GM12801 (cell line): ENCODE measurements around the gene PARP1.

Experiments used
- CTCF ChIP-seq: IDR thresholded peaks from one replicate; pipeline ENCODE4 v1.5.1; 2011; ENCODE audit warnings: control low read depth; ENCODE audit not compliant: insufficient read length; ENCODE audit errors: extremely low read depth

The PARP1 gene

DNA sequence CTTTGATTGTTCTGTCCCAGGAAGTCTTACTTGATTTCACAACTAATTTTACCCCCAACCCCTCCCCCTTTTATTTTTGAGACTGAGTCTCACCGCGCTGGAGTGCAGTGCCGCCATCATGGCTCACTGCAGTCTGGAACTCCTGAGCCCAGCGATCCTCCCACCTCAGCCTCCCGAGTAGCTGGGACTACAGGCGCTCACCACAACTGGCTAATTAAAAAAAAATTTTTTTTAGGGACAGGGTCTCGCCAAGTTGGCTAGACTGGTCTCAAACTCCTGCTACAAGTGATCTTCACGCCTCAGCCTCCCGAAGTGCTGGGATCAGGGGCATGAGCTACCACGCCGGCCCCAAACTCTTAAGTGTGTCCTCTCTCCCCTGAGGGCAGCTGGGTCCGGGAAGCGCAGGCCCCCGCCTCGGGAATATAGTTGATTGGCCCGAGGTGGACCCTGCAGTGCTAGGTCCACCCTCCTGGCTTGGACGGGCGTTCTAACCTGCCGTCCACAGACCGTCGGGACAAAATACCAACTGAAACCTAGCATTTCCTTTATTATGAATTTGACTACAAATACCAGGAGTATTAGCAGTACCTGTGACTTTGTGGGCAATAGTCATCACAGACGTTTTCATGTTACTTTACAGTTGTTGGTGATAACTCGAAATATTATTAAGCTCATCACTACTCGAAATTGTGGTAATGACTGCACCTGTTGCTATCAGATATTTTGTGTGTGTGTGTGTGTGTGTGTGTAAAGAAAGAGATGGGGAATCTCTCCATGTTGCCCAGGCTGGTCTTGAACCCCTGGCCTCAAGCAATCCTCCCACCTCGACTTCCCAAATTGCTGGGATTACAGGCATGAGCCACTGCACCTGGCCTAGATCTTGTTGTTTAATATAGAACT is 642 bp upstream of the PARP1 start:
- no peak for TF ChIP-seq CTCF

DNA sequence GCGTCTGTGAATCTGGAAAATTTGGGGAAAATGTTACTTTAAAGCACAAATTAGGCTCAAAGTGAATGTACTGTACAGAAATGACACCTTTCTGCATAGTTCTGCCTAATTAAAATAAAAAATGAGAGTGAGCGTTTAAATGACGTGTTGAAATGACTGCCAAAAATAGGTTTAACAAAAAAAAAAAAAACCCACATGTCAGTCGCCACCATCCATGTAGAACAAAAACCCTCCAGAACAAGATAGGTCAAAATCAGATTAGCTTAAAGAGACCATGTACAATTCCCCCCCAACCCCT is 745 bp downstream of the PARP1 start:
- no peak for TF ChIP-seq CTCF

DNA sequence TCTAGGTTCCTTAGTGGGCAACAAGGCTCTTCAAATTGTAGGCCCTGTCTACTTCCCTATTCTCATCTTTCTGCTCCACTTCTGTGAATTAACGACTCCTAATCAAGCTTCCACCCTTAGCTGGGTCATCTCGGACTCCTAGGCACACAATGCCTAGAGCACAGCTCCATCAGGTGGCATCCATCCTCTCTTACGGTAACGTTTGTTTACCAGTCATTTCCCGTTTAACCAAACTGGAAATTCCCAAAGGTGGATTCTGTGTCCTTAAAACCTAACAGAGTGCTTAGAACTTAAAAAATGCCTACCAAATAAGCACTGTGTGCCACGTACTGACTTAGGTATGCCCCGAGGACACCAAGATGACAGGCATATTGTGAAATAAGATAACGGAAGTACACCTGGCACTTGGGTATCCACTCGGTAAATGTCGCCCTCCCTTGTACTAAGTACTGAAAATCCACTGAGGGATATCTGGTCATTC is 1.5 kb downstream of the PARP1 start:
- TF ChIP-seq CTCF: no peak

DNA sequence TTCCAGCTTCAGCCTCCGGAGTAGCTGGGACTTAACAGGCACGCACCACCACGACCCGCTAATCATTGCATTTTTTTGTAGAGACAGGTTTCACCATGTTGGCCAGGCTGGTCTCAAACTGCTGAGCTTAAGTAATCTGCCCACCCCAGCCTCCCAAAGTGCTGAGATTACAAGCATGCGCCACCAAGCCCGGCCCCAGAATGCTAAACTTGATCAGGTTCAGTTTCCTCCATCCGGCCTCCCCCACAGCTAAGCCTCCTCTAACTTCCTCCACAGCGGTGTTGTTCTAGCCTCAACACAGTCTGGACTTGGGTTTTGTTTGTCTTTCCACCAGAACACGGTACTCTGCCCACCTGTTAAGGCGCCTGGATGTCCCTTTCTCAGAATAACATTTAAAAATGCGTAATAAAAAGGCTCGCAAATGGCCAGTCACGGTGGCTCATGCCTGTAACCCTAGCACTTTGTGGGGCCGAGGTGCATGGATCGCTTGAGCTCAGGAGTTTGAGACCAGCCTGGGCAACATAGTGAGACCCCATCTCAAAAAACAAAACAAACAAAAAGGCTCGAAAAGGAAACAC is 2.4 kb downstream of the PARP1 start:
- TF ChIP-seq CTCF: no peak

DNA sequence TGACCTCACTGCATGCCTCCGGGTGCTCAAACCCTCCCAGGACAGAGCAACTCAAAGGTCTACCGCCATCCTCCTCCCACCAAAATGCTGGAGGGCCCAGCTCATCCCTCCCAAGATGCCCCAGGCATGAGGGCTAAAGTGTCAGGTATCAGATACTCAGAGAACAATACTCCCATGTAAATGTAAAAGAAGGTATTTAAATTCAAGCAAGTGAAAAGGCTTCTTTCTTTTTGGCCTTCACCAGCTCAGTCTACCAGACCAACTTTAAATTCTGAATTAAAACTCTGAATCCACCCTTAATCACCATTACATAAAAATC is 3.0 kb downstream of the PARP1 start:
- TF ChIP-seq CTCF: no peak

- TF ChIP-seq CTCF: no peak
Observed at GRCh38 chr1:226404063-226404903, 3.6 kb downstream of the PARP1 start.
